Kidney glomerular epithelial cell (primary cell): Measurements from ENCODE around the gene VDAC1.
"Not testable (repeated sequence)": the region's sequence is repeated elsewhere in the genome, so short reads cannot be mapped to it uniquely, and the experiment has no call there.

Experiments used
- DNase-seq: peaks from one replicate; lab custom pipeline; 2025; lab: John Stamatoyannopoulos, UW

VDAC1 gene, protein sequence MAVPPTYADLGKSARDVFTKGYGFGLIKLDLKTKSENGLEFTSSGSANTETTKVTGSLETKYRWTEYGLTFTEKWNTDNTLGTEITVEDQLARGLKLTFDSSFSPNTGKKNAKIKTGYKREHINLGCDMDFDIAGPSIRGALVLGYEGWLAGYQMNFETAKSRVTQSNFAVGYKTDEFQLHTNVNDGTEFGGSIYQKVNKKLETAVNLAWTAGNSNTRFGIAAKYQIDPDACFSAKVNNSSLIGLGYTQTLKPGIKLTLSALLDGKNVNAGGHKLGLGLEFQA

DNA sequence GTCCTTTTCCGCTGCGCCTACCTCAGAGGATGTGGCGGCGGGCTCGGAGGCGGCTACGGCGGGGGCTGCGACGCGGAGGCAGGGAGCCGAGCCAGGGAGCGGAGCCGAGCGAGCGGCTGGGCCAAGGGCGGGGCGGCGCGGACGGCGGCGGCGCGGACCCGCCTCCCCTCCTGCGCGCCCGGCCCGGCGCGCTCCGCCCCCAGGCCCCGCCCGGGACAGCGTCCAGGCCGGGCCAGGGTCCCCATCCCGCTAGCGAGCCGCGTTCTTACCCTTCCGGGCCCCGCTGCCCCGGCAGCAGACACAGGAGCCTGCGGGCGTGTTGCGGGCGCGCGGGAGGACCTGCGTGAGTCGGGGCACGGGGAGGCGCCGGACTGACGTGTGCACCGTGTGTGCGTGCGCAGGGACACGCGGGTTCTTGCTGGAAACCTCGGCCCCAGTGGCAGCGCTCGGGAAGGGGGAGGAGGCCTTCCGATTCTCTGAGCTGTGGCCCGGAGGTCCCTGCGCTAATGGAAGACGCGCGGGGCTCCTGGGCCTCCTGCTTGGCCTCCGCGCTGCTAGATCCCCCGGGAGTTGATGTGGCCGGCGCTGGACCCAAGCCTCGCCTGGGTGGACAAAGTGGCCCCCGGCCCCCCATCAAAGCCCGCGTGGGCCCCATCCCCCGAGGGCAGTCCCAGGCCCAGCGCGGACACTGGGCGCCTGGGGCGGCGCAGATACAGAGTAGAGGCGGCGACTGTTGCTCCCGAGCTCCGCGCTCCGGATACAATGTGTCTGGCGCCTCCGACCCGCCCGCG lies at the start of gene VDAC1:
Gene VDAC1 (minus strand): TSS at position 350 of the 791 bp plus-strand sequence. CDS start 11,963 bp downstream, outside the sequence.
- peak; percentile 64 for DNase-seq

DNA sequence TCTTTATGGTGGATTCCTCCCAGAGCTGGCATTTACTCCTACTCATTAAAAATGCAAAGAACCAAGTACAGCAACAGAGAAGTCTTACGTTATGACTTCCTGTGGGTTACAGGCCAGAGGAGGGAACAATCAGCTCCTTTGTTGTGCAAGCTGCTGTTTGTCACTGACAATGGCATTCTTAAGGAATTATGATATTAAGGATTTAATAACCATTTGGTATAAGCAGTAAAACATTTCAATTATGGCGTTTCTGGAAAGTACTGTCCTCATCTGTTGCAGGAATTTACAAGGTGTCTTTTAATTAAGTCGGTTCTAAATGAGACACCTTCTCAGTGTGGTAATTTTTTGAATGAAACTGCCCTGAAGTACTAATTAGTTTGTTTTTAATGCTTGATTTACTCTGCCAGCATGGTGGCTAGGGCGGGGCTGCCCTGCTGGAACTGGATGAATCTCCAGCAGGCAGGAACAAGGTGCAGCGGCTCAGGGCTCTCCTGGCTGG lies 49.1 kb upstream of the VDAC1 start:
- no peak for DNase-seq

DNA sequence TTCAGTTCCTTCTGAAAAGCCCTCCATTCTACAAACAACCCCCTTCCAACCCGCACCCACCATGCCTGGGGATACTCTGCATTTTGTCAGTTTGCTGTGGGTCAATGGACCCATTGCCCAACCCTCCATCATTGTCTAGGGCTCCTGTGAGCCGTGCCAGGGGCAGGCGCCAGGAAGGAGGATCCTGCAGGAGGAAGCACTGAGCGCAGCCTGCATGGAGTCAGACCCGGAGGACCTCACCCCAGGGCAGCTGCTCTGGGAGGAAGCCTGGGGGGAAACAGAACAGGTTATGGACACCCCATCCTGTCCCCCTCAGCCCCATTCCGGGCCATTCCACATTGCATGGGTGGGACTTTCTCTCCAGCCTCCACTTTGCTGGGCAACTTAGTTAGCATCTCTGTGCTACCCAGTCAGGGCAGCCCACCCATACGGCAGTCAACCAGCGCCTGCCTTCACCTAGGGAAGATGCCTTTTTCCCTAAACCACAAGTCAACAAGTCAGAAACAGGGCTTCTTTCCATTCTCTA lies 48.6 kb upstream of the VDAC1 start:
- no peak for DNase-seq

DNA sequence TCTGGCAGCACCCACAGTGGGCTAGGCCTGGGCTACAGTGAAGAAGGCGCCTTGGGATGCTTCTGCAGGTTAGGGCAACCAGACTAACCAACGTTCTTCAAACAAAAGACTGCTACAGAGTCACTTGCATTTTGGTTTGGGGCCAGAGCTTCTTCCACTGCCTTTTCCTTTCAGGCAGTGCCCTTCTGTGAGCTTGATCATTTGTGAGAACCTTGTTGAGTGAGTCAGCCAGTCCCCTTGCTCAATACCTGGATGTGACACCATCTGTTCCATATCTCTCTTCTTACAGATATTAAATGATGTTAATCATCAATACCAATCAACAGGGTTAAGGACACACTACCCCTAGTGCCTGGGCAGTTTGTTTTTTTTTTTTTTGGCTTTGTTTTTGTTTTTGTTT lies 46.5 kb upstream of the VDAC1 start:
- no peak for DNase-seq

DNA sequence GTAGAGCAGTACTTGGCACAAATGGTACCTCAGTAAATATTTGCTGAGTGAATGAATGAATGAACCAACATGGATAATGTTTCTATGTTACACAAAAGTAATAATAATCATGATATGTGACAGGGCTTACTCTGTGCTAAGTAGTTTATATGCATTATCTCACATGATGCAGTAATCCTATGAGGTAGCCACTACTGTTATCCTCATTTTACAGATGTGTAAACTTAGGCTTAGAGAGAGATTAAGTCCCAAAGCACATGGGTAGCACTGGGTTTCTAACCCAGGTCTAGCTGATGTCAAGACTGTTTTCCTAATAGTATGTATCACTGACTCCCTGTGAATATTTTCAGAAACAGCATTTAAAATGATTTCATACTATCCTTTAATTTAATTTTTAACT lies 44.1 kb upstream of the VDAC1 start:
- DNase-seq: no peak

DNA sequence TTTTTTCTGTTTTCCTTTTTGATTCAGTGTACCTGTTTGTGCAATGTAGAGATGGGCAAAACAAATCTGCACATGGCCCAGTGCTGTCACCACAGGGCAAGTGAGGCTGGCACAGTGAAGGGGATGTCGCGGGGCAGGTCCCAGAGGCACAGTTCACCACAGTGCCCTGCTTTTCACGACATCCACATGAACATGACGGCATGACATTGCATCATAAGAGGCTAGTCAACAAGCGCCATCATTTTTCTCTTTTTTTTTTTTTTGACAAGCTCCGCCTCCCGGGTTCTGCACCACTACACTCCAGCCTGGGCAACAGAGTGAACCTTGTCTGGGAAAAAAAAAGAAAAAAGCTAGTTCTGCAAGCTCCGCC lies 42.9 kb upstream of the VDAC1 start:
- no peak for DNase-seq

DNA sequence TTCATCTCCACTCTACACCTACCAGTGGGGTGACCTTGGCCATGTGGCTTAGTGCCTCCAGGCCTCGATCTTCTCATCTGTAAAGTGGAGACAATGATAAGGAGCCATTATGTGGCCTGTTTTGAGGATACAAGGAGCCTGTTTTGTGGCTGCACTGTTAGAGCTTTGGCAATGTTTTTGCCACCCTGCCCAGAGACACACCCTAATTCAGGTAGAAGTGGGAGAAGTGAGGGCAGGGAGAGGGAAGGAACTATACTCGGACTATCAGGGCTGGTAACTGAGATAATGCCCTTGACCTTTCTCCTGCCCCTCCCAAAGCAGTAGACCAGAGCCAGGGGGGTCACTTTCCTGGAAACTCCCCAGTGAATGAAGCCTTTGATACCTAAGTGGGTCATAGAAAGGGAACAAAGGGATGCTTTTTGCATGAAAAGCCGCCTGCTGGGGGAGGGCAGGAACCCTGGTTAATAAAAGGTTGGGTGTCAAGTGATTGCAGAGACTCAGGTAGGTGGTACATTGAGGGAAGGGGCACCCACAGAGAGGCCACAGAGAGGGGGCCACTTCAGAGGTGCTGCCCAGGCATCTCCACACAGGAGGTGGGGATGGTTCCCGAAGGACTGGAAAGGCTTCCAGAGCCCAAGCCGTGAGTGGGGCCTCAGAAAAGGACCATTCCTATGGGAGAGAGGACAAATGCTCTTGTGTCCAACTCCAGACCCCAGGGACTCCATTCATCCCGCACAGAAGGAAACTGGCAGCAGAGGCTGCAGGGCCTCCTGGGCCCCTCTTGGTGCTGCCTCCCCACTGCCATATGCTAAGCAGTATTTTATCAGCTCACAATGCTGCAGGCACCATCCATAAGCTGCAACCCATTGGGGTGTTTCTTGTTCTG lies 42.3 kb upstream of the VDAC1 start:
- DNase-seq: no peak

DNA sequence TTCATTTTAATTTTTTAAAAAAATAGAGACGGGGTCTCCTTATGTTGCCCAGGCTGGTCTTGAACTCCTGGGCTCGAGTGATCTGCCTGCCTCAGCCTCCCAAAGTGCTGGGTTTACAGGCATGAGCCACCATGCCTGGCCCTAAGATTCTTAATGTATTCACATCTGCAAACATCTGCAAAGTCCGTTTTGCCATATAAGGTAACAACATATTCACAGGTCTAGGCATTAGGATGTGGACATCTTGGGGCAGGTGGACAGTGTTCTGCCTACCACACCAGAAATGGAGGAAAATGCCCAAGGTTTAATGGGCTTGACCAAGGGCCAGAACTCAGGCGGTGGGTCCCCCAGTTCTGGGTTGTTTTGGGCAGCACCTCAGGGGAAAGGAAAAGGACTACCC lies 41.6 kb upstream of the VDAC1 start:
- DNase-seq: no peak

DNA sequence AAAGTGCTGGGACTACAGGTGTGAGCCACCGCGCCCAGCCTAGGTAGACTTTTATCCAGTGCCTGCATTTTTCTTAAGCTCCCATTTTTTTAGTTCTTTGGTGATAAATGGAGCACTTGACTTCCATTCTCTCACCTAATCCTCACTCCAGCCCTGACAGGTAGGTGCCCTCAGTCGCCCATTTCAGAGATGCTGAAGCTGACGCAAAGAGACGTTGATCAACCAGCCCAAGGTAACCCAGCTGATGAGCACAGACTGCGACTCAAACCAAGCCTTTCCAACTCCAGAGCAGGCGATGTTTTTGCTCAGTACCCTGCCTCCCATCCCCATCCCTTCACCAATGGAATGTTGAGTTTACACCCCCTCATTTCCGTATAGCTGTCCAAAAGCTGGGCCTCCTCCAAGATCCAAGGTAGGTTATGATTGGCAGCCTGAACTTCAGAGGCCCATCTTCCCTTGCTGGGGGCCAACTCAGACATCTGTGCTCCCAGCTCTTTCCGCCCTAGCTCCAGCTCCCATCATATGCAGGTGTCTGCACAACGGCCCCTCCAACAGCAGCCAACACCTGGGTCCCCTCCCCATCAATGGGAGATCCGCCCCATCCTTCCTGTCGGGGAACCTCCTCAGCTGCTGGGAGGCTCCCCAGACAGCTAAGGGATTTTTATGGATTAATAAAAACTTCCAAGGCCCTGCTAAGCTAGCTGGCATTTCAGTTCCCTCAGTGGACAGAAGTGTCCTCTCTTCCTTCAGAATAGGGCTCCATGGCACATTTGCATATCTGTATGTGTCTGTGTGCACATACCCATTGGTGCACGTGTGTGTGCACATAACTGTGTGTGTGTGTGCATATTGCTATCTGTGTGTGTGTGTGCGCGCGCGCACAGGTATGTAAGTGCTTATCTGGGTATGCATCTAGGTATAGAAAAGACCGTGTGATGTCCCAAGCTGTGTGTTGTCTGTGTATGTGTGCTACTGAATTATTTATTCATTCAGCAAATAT lies 39.3 kb upstream of the VDAC1 start:
- DNase-seq: no peak

DNA sequence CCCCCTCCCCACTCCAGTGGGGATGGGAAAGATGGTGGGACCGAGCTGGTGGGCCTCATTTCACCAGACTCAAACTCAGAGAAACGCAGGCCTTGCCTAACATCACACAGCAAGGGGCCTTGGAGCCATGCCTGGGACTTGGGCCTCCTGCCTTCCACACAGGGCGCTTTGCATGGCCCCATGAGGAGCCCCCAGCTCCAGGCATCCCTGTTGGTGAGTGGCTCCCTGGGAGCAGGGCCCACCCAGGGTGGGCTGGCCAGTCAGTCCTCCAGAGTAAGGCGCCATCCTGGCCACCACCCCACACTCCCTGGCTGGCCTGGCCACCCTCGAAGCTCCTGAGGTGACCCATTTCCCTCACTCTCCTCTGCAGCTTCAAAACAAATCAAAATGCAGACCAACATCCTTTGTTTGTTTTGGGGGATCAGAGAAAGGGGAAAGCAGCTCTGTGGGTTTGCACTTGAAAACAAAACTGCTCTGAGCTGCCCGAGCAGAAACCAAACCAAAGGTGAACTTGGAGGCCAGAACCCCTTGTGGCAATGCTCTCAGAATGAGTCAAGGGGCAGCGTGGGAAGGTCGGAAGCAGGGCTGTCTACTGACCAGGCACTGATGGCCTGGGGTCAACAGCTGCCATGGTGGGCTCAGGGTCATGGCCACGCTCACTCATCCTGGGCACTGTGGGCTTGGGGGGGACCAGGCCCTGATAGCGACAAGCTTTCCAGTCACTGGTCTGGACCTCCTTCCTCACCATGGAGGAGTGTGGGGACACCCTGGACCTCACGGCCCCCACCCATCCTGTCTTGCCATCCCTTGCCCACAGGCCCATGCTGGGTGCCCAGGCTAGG lies 37.0 kb upstream of the VDAC1 start:
- DNase-seq: no peak

DNA sequence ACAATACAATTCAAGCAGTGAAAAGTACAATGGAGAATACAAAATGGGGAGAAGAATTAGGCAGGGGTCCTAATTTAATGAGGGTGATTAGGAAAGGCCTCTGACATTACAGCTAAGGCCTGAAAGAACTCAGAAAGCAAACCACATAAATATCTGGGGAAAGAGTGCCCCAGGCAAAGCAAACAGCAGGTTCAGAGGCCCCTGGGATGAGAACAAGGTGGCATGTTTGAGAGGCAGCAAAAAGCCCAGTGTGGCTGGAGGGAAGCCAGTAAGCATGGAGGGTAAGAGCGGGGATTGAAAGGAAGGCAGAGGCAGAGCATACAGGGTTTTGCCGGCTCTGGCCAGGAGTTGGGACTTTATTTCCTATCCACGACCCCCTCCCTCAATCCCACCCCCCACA lies 33.4 kb upstream of the VDAC1 start:
- no peak for DNase-seq

DNA sequence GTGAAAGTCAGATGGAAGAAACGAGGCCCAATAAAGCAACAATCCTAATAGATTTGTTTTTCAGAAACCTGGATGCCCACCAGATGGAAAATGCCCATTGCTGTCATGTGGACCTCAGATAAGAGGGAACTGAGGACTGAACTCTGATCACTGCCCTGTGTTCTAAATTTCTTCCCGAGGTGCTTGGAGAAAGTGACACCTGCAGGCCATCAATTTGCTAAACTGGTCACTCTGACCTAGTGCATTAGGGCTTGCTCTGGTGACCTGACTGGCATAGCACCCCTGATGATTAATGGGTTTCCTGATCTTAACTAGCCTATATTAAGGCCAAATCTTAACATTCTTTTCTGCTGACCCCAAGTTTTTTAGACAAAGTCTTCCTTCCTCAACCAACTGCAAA lies 32.4 kb upstream of the VDAC1 start:
- no peak for DNase-seq

DNA sequence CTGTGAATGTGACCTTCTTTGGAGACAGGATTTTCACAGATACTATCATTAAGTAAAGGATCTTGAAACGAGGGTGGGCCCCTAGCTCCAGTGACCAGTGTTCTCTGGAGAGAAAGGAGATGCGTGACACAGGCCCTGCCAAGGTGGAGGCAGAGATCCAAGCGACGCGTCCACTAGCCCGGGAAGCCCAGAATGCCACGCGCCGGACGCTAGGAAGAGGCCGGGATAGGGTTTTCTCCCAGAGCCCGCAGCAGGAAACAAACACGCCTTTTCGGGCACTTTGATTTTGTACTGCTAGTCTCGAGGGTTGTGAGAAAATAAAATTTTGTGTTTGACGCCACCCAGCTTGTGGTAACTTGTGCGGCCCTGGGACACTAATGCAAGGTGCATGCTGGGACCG lies 29.6 kb upstream of the VDAC1 start:
- DNase-seq: no peak

DNA sequence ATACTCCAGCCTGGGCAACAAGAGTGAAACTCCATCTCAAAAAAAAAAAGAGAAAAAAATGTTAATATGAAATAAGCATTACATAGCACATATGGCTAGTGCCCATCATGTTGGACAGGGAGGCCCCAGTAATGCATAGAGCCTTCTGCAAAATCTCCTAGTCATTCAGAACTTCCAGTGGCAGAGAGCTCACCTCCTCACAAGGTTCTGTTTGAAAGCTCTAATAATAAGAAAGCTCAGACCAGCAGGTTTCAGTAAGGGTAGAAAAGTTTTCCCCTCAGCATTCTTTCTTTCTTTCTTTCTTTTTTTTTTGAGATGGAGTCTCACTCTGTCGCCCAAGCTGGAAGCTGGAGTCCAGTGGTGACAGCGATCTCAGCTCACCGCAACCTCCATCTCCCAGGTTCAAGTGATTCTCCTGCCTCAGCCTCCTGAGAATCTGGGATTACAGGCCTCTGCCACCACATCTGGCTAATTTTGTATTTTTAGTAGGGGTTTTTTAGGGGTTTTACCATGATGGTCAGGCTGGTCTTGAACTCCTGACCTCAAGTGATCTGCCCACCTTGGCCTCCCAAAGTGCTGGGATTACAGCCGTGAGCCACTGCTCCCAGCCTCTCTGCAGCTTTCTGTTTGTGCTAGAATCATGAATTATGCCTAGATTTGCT lies 25.7 kb upstream of the VDAC1 start:
- not testable (repeated sequence) for DNase-seq

DNA sequence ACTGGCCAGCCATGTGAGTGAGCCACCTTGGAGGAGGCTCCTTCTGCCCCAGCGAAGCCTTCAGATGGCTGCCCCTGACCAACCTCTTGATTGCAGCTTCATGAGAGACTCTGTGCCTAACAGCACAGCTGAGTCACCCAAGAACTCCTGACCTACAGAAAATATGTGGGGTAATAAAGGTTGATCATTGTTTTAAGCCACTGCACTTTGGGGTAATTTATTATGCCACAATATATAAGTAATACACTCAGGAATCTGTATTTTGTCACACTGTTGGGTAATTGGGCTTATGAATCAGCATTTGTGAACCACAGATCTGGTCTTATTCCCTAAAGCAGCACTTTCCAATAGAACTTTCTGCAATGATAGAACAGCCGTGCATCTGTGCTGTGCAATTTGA lies 24.4 kb upstream of the VDAC1 start:
- peak; percentile 80 for DNase-seq

DNA sequence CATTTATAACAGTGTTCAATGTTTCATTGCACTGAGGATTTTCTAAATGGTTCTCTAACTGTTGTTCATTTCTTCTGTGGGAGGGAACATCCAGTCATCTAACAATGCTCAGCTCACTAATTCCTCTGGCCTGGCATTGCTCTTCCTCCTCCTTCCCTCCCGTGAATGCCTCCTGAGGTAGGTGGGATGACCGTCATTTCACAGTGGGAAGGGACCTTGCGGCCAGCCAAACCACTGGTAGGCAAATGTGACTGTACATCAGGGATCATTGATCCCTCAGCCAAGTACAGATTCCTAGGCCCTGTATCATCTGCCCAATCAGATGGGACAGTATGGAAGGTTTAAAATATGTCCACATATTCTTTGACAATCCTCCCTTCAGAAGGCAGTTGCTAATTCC lies 23.7 kb upstream of the VDAC1 start:
- no peak for DNase-seq

DNA sequence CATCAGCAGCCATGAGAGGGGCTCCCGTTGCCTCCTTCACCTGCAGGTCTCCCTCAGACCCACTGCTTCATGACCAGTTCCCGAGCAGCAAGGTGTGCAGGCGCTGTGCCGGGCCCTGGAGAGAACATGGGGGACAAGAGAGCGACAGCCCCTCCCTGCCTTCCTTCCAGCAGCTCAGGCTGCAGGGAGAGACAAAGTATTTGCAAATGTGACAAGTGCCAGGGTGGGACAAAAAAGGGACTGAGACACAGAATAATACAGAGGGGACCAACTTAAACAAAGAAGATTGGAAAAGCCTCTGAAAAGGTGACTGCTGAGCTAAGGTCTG lies 22.5 kb upstream of the VDAC1 start:
- no peak for DNase-seq

DNA sequence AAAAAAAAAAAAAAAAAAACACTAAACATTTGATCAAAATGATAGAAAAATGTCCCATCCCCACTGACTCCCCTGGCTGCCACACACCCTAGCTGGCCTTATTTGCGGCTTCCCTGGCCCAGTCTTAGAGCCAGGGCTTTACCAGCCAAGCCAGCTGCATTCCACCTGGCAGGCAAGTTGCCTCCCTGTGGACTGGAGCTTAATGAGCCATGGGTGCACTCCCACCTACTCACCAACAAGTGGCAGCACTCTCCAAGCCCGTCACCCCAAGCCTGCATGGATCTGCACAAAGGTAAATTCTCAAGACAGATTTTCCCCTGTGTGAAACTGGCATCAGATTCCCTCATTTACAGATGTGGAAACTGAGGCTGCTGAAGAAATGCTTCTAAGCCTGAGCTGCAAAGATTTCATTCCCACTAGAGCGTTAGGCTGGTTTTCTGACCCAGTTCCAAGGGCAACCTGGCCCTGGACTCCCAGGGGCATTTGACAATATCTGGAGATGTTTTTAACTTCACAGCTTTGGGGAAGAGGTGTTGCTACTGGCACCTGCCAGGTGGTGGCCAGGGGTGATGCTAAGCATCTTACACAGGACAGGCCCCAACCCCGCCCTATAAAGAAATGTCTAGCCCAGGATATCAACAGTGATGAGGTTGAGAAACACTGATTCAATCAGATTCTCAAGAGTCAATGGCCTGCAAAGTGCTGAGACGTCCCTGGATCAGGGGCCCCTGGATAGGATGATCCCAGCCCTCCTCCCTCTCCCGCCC lies 21.9 kb upstream of the VDAC1 start:
- DNase-seq: peak; percentile 77

DNA sequence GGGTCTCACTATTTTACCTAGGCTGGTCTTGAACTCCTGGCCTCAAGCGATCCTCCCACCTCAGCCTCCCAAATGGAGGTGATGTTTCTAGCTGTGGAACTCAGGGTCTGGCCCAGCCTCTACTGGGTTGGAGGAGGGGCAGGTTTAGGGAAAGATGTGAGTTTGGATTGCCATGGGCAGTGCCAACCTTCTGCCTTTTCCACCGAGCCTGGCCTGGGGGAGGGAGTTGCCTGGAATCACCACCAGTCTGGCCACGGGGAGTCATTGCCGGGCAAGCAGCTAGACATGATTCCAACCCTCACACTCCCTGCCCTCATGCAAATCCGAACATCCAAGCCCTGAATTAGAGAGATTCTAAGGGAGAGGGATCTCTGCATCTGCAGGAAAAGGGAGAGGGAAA lies 21.0 kb upstream of the VDAC1 start:
- DNase-seq: no peak
